Neural cell (in vitro differentiated cells): ENCODE measurements around the gene CLSTN1.

Source experiments
- CTCF ChIP-seq: fragments of 450-650 bp; IDR thresholded peaks from 2 replicates; pipeline ENCODE4 v1.5.1; 2014; ENCODE audit warnings: antibody characterized with exemption, mild to moderate bottlenecking, moderate library complexity; ENCODE audit not compliant: poor library complexity, severe bottlenecking
- EP300 ChIP-seq: fragments of 450-650 bp; conservative IDR thresholded peaks from 2 replicates; pipeline ENCODE4 v1.6.1; 2014; ENCODE audit warnings: antibody characterized with exemption, mild to moderate bottlenecking, moderate library complexity; ENCODE audit not compliant: poor library complexity, severe bottlenecking
- EZH2 ChIP-seq: fragments of 200-600, 300-800 bp; shearing (Covaris generic), sonication (generic); IDR thresholded peaks from 2 replicates; pipeline ENCODE4 v1.6.1; 2014; ENCODE audit warnings: antibody characterized with exemption, low read length, borderline replicate concordance, mild to moderate bottlenecking; ENCODE audit not compliant: insufficient read depth, poor library complexity, severe bottlenecking
- MXI1 ChIP-seq: fragments of 450-650 bp; conservative IDR thresholded peaks from 2 replicates; pipeline ENCODE4 v1.6.1; 2014; ENCODE audit warnings: antibody characterized with exemption, mild to moderate bottlenecking; ENCODE audit not compliant: poor library complexity, severe bottlenecking
- RAD21 ChIP-seq: fragments of 450-650 bp; conservative IDR thresholded peaks from 2 replicates; pipeline ENCODE4 v1.6.1; 2014; ENCODE audit warnings: antibody characterized with exemption, mild to moderate bottlenecking, moderate library complexity
- TAF1 ChIP-seq: IDR thresholded peaks from 2 replicates; pipeline ENCODE4 v1.6.1; 2012; ENCODE audit warnings: low read depth
- TF ChIP-seq, protein P1 (sequence below): IDR thresholded peaks from 2 replicates; pipeline ENCODE4 v1.6.1; 2012; ENCODE audit warnings: borderline replicate concordance

- TF ChIP-seq MXI1 (no peak), CTCF (peak; percentile 26), TAF1 (no peak), EP300 (no peak), EZH2 (no peak), RAD21 (no peak)
- TF ChIP-seq, protein P1, sequence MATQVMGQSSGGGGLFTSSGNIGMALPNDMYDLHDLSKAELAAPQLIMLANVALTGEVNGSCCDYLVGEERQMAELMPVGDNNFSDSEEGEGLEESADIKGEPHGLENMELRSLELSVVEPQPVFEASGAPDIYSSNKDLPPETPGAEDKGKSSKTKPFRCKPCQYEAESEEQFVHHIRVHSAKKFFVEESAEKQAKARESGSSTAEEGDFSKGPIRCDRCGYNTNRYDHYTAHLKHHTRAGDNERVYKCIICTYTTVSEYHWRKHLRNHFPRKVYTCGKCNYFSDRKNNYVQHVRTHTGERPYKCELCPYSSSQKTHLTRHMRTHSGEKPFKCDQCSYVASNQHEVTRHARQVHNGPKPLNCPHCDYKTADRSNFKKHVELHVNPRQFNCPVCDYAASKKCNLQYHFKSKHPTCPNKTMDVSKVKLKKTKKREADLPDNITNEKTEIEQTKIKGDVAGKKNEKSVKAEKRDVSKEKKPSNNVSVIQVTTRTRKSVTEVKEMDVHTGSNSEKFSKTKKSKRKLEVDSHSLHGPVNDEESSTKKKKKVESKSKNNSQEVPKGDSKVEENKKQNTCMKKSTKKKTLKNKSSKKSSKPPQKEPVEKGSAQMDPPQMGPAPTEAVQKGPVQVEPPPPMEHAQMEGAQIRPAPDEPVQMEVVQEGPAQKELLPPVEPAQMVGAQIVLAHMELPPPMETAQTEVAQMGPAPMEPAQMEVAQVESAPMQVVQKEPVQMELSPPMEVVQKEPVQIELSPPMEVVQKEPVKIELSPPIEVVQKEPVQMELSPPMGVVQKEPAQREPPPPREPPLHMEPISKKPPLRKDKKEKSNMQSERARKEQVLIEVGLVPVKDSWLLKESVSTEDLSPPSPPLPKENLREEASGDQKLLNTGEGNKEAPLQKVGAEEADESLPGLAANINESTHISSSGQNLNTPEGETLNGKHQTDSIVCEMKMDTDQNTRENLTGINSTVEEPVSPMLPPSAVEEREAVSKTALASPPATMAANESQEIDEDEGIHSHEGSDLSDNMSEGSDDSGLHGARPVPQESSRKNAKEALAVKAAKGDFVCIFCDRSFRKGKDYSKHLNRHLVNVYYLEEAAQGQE = no peak
Observed at GRCh38 chr1:9792156-9793042, 31.4 kb downstream of the CLSTN1 start.
